ENCODE results near the gene P2RY2. TPM values are rescaled to one million over a fixed set of nuclear protein-coding genes. Genes with fewer than 3 reads are reported as not detected.
"Not testable (repeated sequence)": the region's sequence is repeated elsewhere in the genome, so short reads cannot be mapped to it uniquely, and the experiment has no call there.

The P2RY2 gene
- total RNA-seq, 1 donor from 2014 or later: 1.4 TPM

- DNase-seq (ENCODE audit: extremely low read depth, low read depth, low spot score): no peak
Measured at GRCh38 chr11:73226297-73227006, 8.4 kb downstream of the P2RY2 start.

GRCh38 chr11:73227571-73228211 is 9.6 kb downstream of the P2RY2 start:
- DNase-seq (ENCODE audit: extremely low read depth, low read depth, low spot score): no peak

DNA sequence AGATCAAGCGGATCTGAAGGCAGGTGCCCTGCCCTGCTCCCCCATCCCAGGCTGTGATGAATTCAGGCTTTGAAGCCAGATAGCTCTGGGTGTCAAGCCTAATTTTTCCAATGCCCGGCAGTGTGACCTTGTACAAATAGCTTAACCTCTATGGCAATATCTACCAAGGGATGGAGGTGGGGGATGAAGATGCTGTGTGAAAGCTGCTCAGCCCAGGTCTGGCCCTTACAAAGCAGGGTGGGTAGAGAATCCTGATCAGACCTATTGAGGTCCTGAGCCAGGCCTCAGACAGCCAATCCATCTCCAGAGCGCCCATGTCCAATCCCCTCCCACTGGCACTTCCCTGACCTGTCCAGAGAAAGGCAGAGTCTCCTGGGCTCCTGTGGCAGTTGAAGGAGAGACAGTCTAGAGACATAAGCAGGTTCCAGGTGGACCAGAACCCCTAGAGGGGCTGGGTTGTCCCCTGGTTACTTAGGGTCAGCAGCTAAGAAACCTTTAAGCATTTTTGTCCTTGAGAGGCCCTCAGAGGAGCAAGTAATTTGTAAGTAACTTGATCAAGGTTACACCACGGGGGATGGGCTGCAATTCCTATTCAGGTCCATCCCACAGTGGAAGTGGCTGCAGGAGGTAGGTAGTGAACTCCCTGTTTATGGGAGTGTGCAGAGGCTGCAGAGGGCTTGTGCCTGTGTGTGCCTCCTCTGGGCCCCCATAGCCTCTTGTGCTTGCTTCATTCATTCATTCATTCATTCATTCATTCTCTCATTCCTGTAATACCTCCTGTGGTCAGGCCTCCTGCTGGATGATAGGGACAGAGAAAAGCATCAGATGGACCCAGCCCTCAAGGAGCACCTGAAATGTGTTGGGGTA is 10.4 kb downstream of the P2RY2 start:
- DNase-seq (ENCODE audit: extremely low read depth, low read depth, low spot score): no peak

DNA sequence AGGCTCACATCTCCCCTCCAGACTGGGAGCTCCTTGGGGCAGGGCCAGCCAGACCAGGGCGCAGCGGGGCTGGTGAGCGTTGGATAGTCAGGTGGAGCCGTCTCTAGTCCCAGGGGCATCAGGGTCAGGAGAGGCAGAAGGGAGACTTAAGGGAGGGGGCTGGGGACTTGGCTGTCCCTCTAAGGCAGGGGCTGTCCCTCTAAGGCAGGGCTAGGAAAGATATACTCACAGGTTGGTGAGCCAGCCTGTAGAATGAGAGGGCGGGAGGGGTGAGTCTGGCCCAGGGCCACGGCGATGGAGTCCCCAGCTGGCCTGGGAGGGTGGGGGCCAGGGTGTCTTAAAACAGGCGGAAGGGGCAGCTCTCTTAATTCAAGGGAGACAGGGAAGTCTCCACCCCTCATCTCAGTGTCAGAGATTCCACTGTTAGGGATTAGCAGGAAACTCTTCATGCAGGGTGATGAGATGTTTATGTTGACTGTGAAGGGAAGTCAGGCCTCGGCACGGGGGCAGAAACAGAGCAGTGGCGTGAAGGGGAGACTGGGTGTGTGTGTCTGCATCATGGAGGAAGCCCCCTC is 11.3 kb downstream of the P2RY2 start:
- no peak for DNase-seq (ENCODE audit: extremely low read depth, low read depth, low spot score)

DNA sequence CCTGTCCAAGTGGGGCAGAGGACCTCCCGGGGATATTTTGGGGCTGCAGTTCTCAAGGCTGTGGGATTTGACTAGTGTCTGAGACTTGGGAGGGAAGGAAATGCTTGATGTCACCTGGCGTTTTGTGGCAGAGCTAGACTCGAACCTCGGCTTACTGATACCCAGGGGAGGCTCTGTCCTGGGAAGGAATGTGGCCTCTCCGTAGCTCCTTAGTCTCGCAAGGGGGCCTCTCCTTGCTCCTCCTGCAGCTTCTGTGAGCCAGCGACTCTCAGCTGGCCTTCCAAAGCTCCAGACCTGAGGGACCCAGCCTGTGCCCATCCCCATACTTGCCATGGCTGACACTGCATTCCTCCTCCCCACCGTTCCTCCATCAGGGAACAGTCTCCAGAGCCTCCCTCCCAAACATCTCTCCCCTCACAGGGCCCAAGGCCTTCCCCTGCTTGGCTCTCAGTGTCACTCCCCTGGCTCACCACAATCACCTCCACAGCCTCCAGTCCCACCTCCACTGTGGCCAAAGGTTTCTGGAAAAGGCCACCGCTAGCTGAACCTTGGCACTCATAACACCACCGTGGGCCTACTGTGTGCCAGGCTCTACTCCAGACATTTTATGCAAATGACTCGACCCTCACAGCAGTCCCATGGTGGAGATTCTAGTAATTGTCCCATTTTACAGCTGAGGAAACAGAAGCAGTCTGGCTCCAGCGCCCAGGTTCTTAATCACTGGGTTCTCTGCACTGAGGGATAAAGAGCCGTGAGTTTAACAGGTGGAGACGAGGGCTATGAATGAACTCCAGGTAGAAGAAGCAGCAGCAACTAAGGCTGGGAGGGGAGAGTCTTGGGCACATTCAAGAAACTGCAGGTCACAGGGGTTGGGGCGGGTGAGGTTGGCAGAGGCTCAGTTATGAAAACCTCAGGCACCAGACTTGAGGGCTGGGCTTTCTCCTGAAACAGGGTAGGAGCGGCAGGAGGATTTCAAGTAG is 12.1 kb downstream of the P2RY2 start:
- no peak for DNase-seq (ENCODE audit: extremely low read depth, low read depth, low spot score)

DNA sequence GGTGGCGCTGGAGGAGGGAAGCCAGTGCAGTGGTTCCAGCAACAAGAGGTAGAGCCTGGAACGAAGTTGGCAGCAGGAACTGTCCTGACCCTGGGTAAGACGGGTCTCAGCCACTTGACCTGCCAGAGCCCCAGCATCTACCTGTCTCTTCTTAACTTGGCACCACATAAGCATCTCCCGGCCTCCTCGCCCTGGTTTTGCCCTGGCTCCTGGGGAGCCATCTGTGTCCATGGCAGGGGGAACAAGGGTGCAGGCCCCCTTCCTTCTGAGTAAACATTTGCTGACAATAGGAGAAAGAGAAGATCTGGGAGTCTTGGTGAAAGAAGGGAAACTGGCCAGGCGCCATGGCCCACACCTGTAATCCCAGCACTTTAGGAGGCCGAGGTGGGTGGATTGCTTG is 12.8 kb downstream of the P2RY2 start:
- DNase-seq (ENCODE audit: extremely low read depth, low read depth, low spot score): no peak

- DNase-seq (ENCODE audit: extremely low read depth, low read depth, low spot score): not testable (repeated sequence)
Measured at GRCh38 chr11:73232487-73232886, 14.4 kb downstream of the P2RY2 start.

GRCh38 chr11:73233211-73233610 is 15.1 kb downstream of the P2RY2 start:
- no peak for DNase-seq (ENCODE audit: extremely low read depth, low read depth, low spot score)

- DNase-seq (ENCODE audit: extremely low read depth, low read depth, low spot score): no peak
Measured at GRCh38 chr11:73233692-73234470, 15.8 kb downstream of the P2RY2 start.

- DNase-seq (ENCODE audit: extremely low read depth, low read depth, low spot score): no peak
Measured at GRCh38 chr11:73234471-73235181, 16.5 kb downstream of the P2RY2 start.

DNA sequence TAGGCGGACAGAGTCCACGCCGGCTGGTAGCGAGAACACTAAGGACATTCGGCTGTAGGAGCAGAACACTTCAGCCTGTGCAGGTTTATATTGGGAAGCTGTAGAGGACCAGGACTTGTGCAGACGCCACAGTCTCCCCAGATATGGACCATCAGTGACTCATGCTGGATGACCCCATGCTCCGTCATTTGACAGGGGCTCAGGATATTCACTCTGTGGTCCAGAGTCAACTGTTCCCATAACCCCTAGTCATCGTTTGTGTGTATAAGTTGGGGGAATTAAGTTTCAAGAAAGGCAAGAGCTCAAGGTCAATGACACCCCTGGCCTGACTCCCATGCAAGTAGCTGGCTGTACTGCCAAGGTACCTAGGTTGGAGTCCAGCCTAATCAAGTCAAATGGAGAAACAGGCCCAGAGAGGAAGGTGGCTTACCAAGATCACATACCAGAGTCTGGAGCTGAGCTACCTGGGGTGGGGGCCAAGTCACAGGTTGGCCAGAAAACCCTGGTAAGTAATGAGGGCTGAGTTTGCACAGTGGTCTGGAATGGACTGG is 17.2 kb downstream of the P2RY2 start:
- no peak for DNase-seq (ENCODE audit: extremely low read depth, low read depth, low spot score)

DNA sequence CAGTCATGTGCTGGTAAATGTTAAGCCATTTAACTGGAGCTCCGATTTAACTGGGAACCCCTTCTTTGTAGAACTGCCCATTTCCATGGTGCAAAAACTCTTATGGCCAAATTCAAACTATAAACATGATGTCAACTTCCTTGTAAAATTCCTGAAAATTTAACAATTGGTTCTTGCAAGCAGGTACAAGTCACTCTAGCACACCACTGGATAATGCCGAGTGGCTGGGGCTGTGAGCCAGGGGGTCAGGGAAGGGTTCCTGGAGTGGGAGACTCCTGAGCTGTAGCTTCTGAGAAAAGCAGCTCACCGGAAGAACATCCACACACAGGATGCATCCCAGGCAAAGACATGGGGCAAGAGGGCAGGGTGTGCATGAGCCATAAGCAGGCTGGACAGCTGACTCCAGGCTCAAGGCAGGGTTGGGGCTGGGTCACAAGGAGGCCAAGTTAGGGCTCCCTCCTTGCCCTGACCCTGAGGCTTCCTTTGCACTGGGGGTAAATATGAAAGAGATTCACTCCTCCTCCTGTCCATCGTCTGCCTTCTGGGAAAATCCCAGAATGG is 18.2 kb downstream of the P2RY2 start:
- DNase-seq (ENCODE audit: extremely low read depth, low read depth, low spot score): no peak

- no peak for DNase-seq (ENCODE audit: extremely low read depth, low read depth, low spot score)
Measured at GRCh38 chr11:73236854-73237253, 18.8 kb downstream of the P2RY2 start.

GRCh38 chr11:73237471-73238290 is 19.6 kb downstream of the P2RY2 start:
- DNase-seq (ENCODE audit: extremely low read depth, low read depth, low spot score): no peak

GRCh38 chr11:73239111-73239521 is 21.0 kb downstream of the P2RY2 start:
- DNase-seq (ENCODE audit: extremely low read depth, low read depth, low spot score): no peak

DNA sequence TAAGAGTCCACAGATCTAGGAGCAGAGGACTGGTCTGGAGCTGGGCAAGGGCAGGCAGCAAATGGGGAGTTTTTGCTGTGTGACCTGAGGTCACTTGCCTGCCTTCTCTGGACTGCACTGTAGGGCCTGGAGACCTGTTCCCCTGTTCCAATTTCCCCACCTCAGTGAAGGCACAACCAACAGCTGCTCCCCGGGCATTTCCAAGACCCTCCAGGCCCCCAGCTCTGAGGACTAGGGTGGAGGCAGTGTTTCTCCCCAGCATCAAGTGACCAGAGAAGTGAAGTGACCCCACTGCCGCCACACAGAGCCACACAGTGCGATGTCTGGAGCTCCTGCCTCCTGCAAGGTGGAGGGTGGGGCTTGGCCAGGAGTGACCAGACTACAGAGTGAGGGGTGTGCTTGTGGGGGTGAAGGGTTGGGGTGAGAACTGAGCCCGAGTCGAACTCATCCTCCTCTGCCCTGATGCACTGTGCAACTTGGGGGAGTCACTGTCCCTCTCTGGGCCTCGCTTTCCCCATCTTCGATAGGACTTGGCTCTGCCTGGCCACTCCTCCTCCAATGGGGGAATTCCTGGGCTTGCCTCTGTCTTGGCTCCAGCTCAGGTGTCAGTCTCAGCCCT is 21.6 kb downstream of the P2RY2 start:
- no peak for DNase-seq (ENCODE audit: extremely low read depth, low read depth, low spot score)
